Activated CD8-positive, alpha-beta memory T cell treated with anti-CD3 and anti-CD28 coated beads, Interleukin-2, amount 10 ng/mL, durations not matched to agents 7 days and 5 days (primary cell): ENCODE measurements around the gene CAPN7. TPM values are rescaled to one million over a fixed set of nuclear protein-coding genes. Genes with fewer than 3 reads are reported as not detected.
A peak's percentile ranks its signal among the peaks of the same experiment; 100 is the strongest.
"Not testable (repeated sequence)": the region's sequence is repeated elsewhere in the genome, so short reads cannot be mapped to it uniquely, and the experiment has no call there.

Experiments
- ATAC-seq: fragments of 150-1000 bp; cut with Tn5 transposase; one replicate; pipeline ENCODE4 v1.10.0; 2021; ENCODE audit warnings: moderate library complexity
- CTCF ChIA-PET: fragments of 350-600 bp; sonication (Branson Sonifier 250); formaldehyde crosslinking; loops from one replicate; lab custom pipeline; 2021; ENCODE audit warnings: antibody characterized with exemption; lab: Charles Lee
- DNase-seq: peaks from one replicate; pipeline ENCODE4 v3.0.0-alpha.2; 2020
- H3K27ac Mint-ChIP-seq: one replicate; pipeline ENCODE4 v1.8.0; 2021; ENCODE audit warnings: mild to moderate bottlenecking, mixed read lengths
- H3K27me3 Mint-ChIP-seq: one replicate; pipeline ENCODE4 v1.8.0; 2021; ENCODE audit warnings: mixed read lengths
- H3K36me3 Mint-ChIP-seq: one replicate; pipeline ENCODE4 v1.8.0; 2021; ENCODE audit warnings: mild to moderate bottlenecking, mixed read lengths
- H3K4me1 Mint-ChIP-seq: one replicate; pipeline ENCODE4 v1.8.0; 2021; ENCODE audit warnings: mixed read lengths
- H3K4me3 Mint-ChIP-seq: one replicate; pipeline ENCODE4 v1.8.0; 2021; ENCODE audit warnings: mild to moderate bottlenecking, moderate library complexity, mixed read lengths
- H3K9me3 Mint-ChIP-seq: one replicate; pipeline ENCODE4 v1.8.0; 2022; ENCODE audit warnings: low read depth, mixed read lengths
- total RNA-seq, 2 experiments: library from RNA; stranded (reverse); gene quantifications; one replicate each; pipeline ENCODE4 v1.2.3, GENCODE V29; 2021

CAPN7 gene
- total RNA-seq: 10 to 100 TPM; 28.1 to 28.4 TPM

- H3K9me3 Mint-ChIP-seq: no peaks in the 10 kb centered on the region
- H3K27me3 Mint-ChIP-seq: no peaks in the 10 kb centered on the region
- ATAC-seq (peak; percentile 93), DNase-seq (peak; percentile 95)
- H3K36me3 Mint-ChIP-seq: peaks cover 2% of the 10 kb centered on the region
- CTCF ChIA-PET: interaction anchor here (0.6 to 12.2 kb wide), 26 partner anchors 9 to 1058 kb away, joined by 3 to 93 read pairs (median 4); partner anchors contain the start of genes DPH3, RBSN and SH3BP5
- H3K4me1 Mint-ChIP-seq: peaks cover 26% of the 10 kb centered on the region
- peak within 1 kb of the TSS; percentile 81 for H3K4me3 Mint-ChIP-seq
- peak within 1 kb of the TSS; percentile 85 for H3K27ac Mint-ChIP-seq
Observed at GRCh38 chr3:15205934-15206661, at the start of gene CAPN7. CAPN7 (plus strand) TSS chr3:15206246; CDS start chr3:15206496, 250 bp downstream.

- DNase-seq: no peak
- ATAC-seq: no peak
- Mint-ChIP-seq H3K36me3 (peaks cover 4% of the 10 kb centered on the region), H3K27me3 (peaks cover 45% of the 10 kb centered on the region), H3K9me3 (no peaks in the 10 kb centered on the region), H3K4me1 (peaks cover 8% of the 10 kb centered on the region), H3K27ac (no peak overlapping the region), H3K4me3 (no peak overlapping the region)
- CTCF ChIA-PET: interaction anchor here (1.2 kb wide), 1 partner anchor 110 kb away, joined by 4 read pairs; no protein-coding TSS in a partner anchor
Observed at GRCh38 chr3:15157441-15157840, 48.6 kb upstream of the CAPN7 start.

- H3K27me3 Mint-ChIP-seq: peaks cover 31% of the 10 kb centered on the region
- DNase-seq (no peak), ATAC-seq (peak; percentile 45)
- no peak overlapping the region for H3K27ac Mint-ChIP-seq
- H3K36me3 Mint-ChIP-seq: peaks cover 4% of the 10 kb centered on the region
- H3K4me1 Mint-ChIP-seq: peaks cover 6% of the 10 kb centered on the region
- H3K9me3 Mint-ChIP-seq: no peaks in the 10 kb centered on the region
- CTCF ChIA-PET: no interaction called here
- no peak overlapping the region for H3K4me3 Mint-ChIP-seq
Observed at GRCh38 chr3:15159501-15160136, 46.4 kb upstream of the CAPN7 start.

GRCh38 chr3:15160662-15161061, 45.4 kb upstream of the CAPN7 start:
- Mint-ChIP-seq H3K4me3 (no peak overlapping the region), H3K9me3 (no peaks in the 10 kb centered on the region), H3K27ac (no peak overlapping the region), H3K36me3 (peaks cover 4% of the 10 kb centered on the region), H3K4me1 (peaks cover 6% of the 10 kb centered on the region), H3K27me3 (peaks cover 21% of the 10 kb centered on the region)
- ATAC-seq (no peak), DNase-seq (no peak)
- CTCF ChIA-PET: interaction anchor here (1.0 kb wide), 1 partner anchor 53 kb away, joined by 3 read pairs; no protein-coding TSS in a partner anchor

- H3K4me3 Mint-ChIP-seq: no peak overlapping the region
- H3K27ac Mint-ChIP-seq: no peak overlapping the region
- no peaks in the 10 kb centered on the region for H3K9me3 Mint-ChIP-seq
- no peak for ATAC-seq
- peaks cover 17% of the 10 kb centered on the region for H3K27me3 Mint-ChIP-seq
- peaks cover 4% of the 10 kb centered on the region for H3K36me3 Mint-ChIP-seq
- peaks cover 6% of the 10 kb centered on the region for H3K4me1 Mint-ChIP-seq
- CTCF ChIA-PET: interaction anchor here (1.0 kb wide), 1 partner anchor 54 kb away, joined by 3 read pairs; no protein-coding TSS in a partner anchor
- no peak for DNase-seq
Observed at GRCh38 chr3:15161133-15161532, 44.9 kb upstream of the CAPN7 start.

- H3K27ac Mint-ChIP-seq, CTCF ChIA-PET, H3K27me3 Mint-ChIP-seq: not testable (repeated sequence)
Observed at GRCh38 chr3:15163656-15164055, 42.4 kb upstream of the CAPN7 start.

GRCh38 chr3:15164340-15164739, 41.7 kb upstream of the CAPN7 start:
- H3K27ac Mint-ChIP-seq: no peak overlapping the region
- CTCF ChIA-PET: interaction anchor here (1.3 kb wide), 1 partner anchor 56 kb away, joined by 4 read pairs; no protein-coding TSS in a partner anchor
- no peak for ATAC-seq
- H3K4me1 Mint-ChIP-seq: peaks cover 6% of the 10 kb centered on the region
- H3K9me3 Mint-ChIP-seq: no peaks in the 10 kb centered on the region
- peaks cover 4% of the 10 kb centered on the region for H3K27me3 Mint-ChIP-seq
- DNase-seq: no peak
- H3K36me3 Mint-ChIP-seq: no peaks in the 10 kb centered on the region
- no peak overlapping the region for H3K4me3 Mint-ChIP-seq

More at GRCh38 chr3:15163656-15164055, 42.4 kb upstream of the CAPN7 start:
- not testable (repeated sequence) for H3K9me3 Mint-ChIP-seq, H3K4me3 Mint-ChIP-seq, DNase-seq, H3K4me1 Mint-ChIP-seq, ATAC-seq, H3K36me3 Mint-ChIP-seq

- CTCF ChIA-PET: interaction anchor here (1.3 kb wide), 1 partner anchor 57 kb away, joined by 4 read pairs; no protein-coding TSS in a partner anchor
- ATAC-seq: no peak
- H3K4me3 Mint-ChIP-seq: no peak overlapping the region
Observed at GRCh38 chr3:15165061-15165460, 41.0 kb upstream of the CAPN7 start.

GRCh38 chr3:15166391-15166790, 39.7 kb upstream of the CAPN7 start:
- not testable (repeated sequence) for H3K9me3 Mint-ChIP-seq, H3K4me3 Mint-ChIP-seq, H3K27ac Mint-ChIP-seq, H3K27me3 Mint-ChIP-seq, ATAC-seq, H3K36me3 Mint-ChIP-seq, H3K4me1 Mint-ChIP-seq, DNase-seq
- CTCF ChIA-PET: interaction anchor here (1.9 kb wide), 1 partner anchor 58 kb away, joined by 7 read pairs; no protein-coding TSS in a partner anchor

More at GRCh38 chr3:15165061-15165460, 41.0 kb upstream of the CAPN7 start:
- Mint-ChIP-seq H3K27me3 (peaks cover 4% of the 10 kb centered on the region), H3K4me1 (peaks cover under 1% of the 10 kb centered on the region), H3K27ac (no peak overlapping the region), H3K9me3 (no peaks in the 10 kb centered on the region), H3K36me3 (no peaks in the 10 kb centered on the region)
- DNase-seq: no peak

- no peaks in the 10 kb centered on the region for H3K9me3 Mint-ChIP-seq
- CTCF ChIA-PET: interaction anchor here (1.0 to 1.8 kb wide), 2 partner anchors 15 to 63 kb away, joined by 3 to 7 read pairs; no protein-coding TSS in a partner anchor
- H3K4me3 Mint-ChIP-seq: no peak overlapping the region
- ATAC-seq: no peak
- no peaks in the 10 kb centered on the region for H3K36me3 Mint-ChIP-seq
- peaks cover 26% of the 10 kb centered on the region for H3K27me3 Mint-ChIP-seq
- H3K4me1 Mint-ChIP-seq: peaks cover 7% of the 10 kb centered on the region
- DNase-seq: no peak
- no peak overlapping the region for H3K27ac Mint-ChIP-seq
Observed at GRCh38 chr3:15171096-15171495, 35.0 kb upstream of the CAPN7 start.

- CTCF ChIA-PET: no interaction called here
- Mint-ChIP-seq H3K36me3 (no peaks in the 10 kb centered on the region), H3K27ac (no peak overlapping the region), H3K9me3 (no peaks in the 10 kb centered on the region), H3K4me3 (no peak overlapping the region), H3K27me3 (peaks cover 29% of the 10 kb centered on the region), H3K4me1 (peaks cover 7% of the 10 kb centered on the region)
- no peak for ATAC-seq
- no peak for DNase-seq
Observed at GRCh38 chr3:15172806-15173205, 33.2 kb upstream of the CAPN7 start.

GRCh38 chr3:15174953-15175352, 31.1 kb upstream of the CAPN7 start:
- H3K36me3 Mint-ChIP-seq: no peaks in the 10 kb centered on the region
- no peak for DNase-seq
- no peaks in the 10 kb centered on the region for H3K9me3 Mint-ChIP-seq
- no peak for ATAC-seq
- H3K4me3 Mint-ChIP-seq: no peak overlapping the region
- peaks cover 46% of the 10 kb centered on the region for H3K27me3 Mint-ChIP-seq
- CTCF ChIA-PET: no interaction called here
- H3K4me1 Mint-ChIP-seq: peaks cover 9% of the 10 kb centered on the region
- H3K27ac Mint-ChIP-seq: no peak overlapping the region

GRCh38 chr3:15175605-15176004, 30.4 kb upstream of the CAPN7 start:
- CTCF ChIA-PET: interaction anchor here (1.1 kb wide), 1 partner anchor 223 kb away, joined by 3 read pairs; no protein-coding TSS in a partner anchor
- DNase-seq: no peak
- ATAC-seq: no peak
- Mint-ChIP-seq H3K9me3 (no peaks in the 10 kb centered on the region), H3K4me1 (peaks cover 15% of the 10 kb centered on the region), H3K27me3 (peaks cover 48% of the 10 kb centered on the region), H3K4me3 (no peak overlapping the region), H3K36me3 (no peaks in the 10 kb centered on the region), H3K27ac (no peak overlapping the region)
